ENCODE results near the gene HS6ST3.

Gene HS6ST3

GRCh38 chr13:96680898-96681297 is 591.0 kb downstream of the HS6ST3 start:
- no peak for TF ChIP-seq CTCF (IDR thresholded peaks at IDR 0.05; ENCODE audit: low read depth, low read length, missing control alignments)
- in situ Hi-C loops (cut with HindIII; ENCODE audit: low sequenced_read_pairs): no loop called here
- no peak overlapping the region for H3K4me3 ChIP-seq (ENCODE audit: low read depth, low read length)
- no peak for DNase-seq (ENCODE audit: low read depth)

DNA sequence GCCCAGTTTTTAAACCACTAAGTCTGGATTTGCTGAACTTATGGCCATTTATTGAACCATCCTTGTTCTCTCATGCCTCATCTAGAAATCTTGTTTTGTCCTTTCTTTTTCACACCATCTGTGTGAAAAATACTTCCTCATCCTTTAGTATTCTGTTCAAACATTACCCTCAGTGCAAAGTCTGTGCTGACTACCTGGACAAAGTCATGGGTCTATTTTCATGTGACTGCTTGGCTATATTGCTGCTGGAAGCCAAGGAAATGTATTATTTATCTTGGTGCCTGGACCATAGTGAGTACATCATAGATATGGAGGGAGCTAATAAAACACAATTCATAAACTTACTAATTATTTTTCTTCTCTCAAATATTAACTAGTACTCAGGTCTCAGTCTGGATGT is 591.9 kb downstream of the HS6ST3 start:
- TF ChIP-seq CTCF (IDR thresholded peaks at IDR 0.05; ENCODE audit: low read depth, low read length, missing control alignments): no peak
- no peak for DNase-seq (ENCODE audit: low read depth)
- no peak overlapping the region for H3K4me3 ChIP-seq (ENCODE audit: low read depth, low read length)
- in situ Hi-C loops (cut with HindIII; ENCODE audit: low sequenced_read_pairs): no loop called here

- in situ Hi-C loops (cut with HindIII; ENCODE audit: low sequenced_read_pairs): no loop called here
- DNase-seq (ENCODE audit: low read depth): no peak
- H3K4me3 ChIP-seq (ENCODE audit: low read depth, low read length): no peak overlapping the region
- TF ChIP-seq CTCF (IDR thresholded peaks at IDR 0.05; ENCODE audit: low read depth, low read length, missing control alignments): no peak
Measured at GRCh38 chr13:96684469-96684868, 594.6 kb downstream of the HS6ST3 start.

DNA sequence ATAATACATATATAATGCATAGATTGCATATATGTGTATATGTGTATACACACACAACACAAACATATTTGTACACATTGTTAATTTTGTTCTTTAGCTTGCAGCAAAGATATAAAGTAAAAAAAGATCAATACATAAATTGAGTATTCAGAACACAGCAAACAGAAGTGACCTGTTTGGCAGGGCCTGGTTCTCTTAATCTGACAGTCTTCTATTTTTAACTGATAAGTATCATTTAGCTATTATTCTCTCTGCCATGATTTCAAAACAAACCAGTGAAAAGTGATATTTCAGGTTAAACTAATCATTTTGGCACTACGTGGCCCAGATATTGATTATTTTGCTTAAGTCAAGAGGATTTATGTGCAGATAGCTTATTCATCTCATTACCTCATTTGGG is 595.0 kb downstream of the HS6ST3 start:
- no peak for DNase-seq (ENCODE audit: low read depth)
- TF ChIP-seq CTCF (IDR thresholded peaks at IDR 0.05; ENCODE audit: low read depth, low read length, missing control alignments): no peak
- no peak overlapping the region for H3K4me3 ChIP-seq (ENCODE audit: low read depth, low read length)
- in situ Hi-C loops (cut with HindIII; ENCODE audit: low sequenced_read_pairs): no loop called here

GRCh38 chr13:96686286-96686685 is 596.4 kb downstream of the HS6ST3 start:
- in situ Hi-C loops (cut with HindIII; ENCODE audit: low sequenced_read_pairs): no loop called here
- DNase-seq (ENCODE audit: low read depth): no peak
- TF ChIP-seq CTCF (IDR thresholded peaks at IDR 0.05; ENCODE audit: low read depth, low read length, missing control alignments): no peak

DNA sequence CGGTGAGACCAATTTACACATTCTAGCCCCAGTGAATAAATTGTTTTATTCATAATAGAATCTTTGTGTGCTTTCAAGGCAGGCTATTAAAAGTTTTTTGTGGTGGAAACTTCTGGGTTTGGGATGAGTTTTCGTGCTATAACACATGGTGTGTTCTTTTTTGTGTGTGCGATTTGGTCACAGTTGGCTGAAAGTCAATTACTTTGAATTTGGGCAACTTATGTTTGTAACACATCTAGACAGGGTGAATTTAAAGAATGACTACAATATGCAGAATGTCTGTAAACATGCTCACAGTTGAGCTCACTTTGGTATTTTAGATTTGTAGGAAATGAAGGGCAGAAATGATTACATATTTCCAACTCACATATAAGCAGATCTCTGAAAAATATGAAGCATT is 597.3 kb downstream of the HS6ST3 start:
- no peak for DNase-seq (ENCODE audit: low read depth)
- in situ Hi-C loops (cut with HindIII; ENCODE audit: low sequenced_read_pairs): no loop called here
- H3K4me3 ChIP-seq (ENCODE audit: low read depth, low read length): no peak overlapping the region
- TF ChIP-seq CTCF (IDR thresholded peaks at IDR 0.05; ENCODE audit: low read depth, low read length, missing control alignments): no peak

More at GRCh38 chr13:96686286-96686685, 596.4 kb downstream of the HS6ST3 start:
- no peak overlapping the region for H3K4me3 ChIP-seq (ENCODE audit: low read depth, low read length)

DNA sequence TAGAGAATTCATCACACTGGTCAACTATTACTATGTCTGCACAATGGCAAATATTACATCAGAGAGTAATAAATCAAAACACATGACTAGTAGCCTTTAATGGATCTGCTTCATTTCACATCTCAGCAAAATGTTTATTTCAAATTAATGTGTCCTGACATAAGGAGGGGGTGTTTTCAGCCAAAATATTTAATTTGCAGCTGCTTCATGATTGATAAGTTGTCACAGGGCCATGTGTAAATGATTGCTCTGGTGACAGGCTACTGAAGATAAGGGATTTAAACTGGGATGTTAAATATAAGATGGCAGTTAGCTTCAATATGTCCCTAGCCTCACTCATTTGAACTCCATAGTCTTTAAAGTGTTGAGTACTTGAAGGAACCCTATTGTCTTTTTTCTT is 601.1 kb downstream of the HS6ST3 start:
- in situ Hi-C loops (cut with HindIII; ENCODE audit: low sequenced_read_pairs): no loop called here
- H3K4me3 ChIP-seq (ENCODE audit: low read depth, low read length): no peak overlapping the region
- no peak for TF ChIP-seq CTCF (IDR thresholded peaks at IDR 0.05; ENCODE audit: low read depth, low read length, missing control alignments)
- DNase-seq (ENCODE audit: low read depth): no peak
